GM12892 (cell line): ENCODE results near the gene CDSN.
A peak's percentile ranks its signal among the peaks of the same experiment; 100 is the strongest.

ENCODE experiments used
- DNase-seq: peaks from one replicate; pipeline ENCODE4 v3.0.0; 2011; ENCODE audit not compliant: insufficient read length
- FAIRE-seq: peaks from 2 replicates; lab custom pipeline; 2011; peaks lifted over from hg19 to GRCh38; lab: Jason Lieb, UNC
- POLR2A ChIP-seq: IDR thresholded peaks from 2 replicates; pipeline ENCODE4 v1.6.1; 2011; ENCODE audit warnings: low read depth, low read length, control low read depth
- POLR2AphosphoS5 ChIP-seq: IDR thresholded peaks from 2 replicates; pipeline ENCODE4 v1.6.1; 2011; ENCODE audit warnings: low read depth, low read length, control low read depth
- TAF1 ChIP-seq: IDR thresholded peaks from 2 replicates; pipeline ENCODE4 v1.6.1; 2011; ENCODE audit warnings: low read depth, mild to moderate bottlenecking, control low read depth, low read length, borderline replicate concordance

Gene CDSN

DNA sequence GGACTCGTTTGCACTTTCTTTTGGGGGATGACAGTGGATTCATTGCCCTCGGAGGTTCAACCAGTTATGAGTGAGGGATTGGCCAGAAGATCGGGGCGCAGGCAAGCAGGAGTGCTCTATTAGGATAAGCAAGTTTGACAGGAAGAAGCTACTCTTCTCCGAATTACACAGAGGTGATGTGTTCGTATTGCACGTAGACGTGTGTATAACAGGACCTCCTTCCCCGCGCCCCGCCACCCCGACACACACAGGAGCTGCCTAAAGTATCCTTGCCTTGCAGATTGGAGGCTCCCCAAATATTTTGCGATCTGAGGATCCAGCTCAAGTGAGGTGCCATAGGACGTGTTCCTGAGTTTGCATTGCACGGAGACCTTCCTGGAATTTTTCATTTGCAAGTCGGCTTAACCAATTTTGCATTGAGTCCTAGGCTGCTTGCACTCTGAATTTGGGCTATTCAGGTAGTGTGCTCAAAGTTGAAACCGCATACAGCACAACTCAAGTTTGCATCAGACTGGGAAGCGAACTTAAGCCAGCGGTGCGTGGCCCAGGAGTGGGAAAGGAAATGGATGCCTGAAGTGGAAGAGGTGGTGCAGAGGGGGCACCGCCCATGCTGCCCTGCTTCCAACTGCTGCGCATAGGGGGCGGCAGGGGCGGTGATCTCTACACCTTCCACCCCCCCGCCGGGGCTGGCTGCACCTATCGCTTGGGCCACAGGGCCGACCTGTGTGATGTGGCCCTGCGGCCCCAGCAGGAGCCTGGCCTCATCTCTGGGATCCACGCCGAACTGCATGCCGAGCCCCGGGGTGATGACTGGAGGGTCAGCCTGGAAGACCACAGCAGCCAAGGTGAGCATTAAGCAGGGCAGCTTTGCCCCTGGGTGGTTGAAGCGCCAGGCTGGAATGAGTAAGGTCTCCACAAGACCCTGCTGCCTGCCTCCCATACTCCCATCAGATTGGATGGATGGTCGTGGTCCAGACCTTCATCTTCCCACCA is 38.9 kb upstream of the CDSN start:
- no peak for TF ChIP-seq TAF1
- TF ChIP-seq POLR2AphosphoS5: peak; percentile 1
- FAIRE-seq (peak; percentile 76), DNase-seq (no peak)

DNA sequence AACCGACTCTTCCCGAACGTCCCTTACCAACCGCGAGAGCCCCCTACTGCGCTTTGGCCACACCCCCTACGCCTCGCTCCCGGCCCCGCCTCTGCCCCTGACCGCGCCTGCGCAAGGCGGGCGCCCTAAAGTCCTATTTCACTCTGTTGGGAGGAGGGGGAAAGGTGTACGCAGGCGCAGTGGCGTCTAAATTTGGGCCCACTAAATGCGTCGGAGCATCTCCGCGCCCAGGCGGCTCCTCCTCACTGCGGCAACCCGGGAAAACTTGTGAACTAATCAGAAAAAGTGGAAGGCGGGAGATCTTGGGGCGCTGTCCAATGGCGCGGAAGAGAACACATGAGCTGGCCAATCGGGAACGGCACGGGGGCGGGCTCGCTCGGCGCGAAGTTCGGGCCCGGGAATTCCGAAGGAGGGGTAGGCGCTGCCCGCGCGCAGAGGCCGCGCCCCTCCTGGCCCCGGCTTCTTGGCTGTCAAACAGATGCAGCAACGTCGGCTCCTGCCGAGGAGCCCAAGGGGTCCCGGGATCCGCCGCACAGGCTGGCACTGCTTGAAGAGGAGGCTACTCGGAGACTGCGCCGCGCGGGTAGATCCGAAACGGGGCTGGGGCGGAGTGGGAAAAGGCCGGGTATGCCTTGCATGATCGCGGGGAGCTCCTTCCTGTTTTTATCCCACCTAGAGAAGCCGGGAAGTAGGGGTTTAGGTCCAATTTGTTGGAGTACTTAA is 38.1 kb upstream of the CDSN start, which contains the start of gene TCF19:
TCF19 (plus strand) TSS at position 450 of the 723 bp plus-strand sequence. CDS start 881 bp downstream, outside the sequence.
- DNase-seq: peak; percentile 98
- TF ChIP-seq POLR2A (peak; percentile 78), POLR2AphosphoS5 (no peak), TAF1 (0 out of 2 replicates have a peak, but pooled peaks have one; percentile 24)
- peak; percentile 99 for FAIRE-seq

DNA sequence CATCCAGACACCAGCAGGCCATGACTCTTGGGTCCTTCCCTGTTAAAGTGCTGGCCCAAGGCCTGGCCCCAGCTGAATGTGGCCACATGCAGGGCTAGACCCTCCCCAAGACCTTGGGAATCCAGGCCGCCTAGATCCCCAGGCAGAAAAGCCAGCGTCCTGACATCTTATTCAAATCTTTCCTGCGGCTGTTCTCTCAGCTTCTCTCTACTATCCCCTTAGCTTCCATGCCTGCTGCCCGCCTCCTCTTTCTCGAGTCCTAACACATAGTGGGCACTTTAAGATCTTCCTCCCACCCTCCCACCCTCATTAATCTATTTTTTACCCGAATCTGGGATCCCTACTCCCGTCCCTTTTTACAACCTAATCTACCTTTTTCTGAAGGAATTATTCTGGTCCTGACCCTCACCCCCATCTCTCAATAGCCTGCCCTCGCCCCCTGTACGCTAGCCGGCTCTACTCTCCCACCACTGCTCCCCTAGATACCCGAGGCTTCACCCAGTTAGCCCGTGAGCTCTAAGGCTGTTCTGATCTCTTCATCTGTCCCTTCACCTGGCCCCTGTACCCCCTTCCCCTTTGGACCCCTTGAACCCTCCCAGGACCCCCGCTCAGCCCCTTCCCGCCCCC is 37.4 kb upstream of the CDSN start, which contains the start of gene CCHCR1:
CCHCR1 (minus strand) TSS at position 290 of the 627 bp plus-strand sequence; CDS start at position 88, 202 bp downstream.
- peak; percentile 24 for FAIRE-seq
- TF ChIP-seq POLR2A (no peak), POLR2AphosphoS5 (no peak), TAF1 (no peak)
- no peak for DNase-seq

DNA sequence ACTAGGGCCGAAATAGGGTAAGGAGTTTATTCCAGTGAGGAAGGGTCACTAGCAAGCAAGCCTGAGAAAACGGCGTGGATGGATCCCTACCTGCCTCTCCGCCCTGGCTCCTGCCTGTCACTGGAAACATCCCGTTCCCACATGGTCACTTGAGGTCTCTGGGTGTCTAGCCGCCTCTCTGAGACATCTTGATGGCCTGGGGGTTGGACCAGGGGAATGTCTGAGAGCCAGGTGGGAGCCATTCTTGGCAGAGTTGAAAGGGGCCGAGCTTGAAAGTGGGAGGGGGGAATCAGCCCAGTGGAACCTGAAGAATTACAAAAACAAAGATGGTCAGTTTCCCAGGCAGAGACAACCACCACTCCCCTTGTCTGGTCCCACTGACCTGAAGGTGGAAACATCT is 36.4 kb upstream of the CDSN start:
- FAIRE-seq (no peak), DNase-seq (no peak)
- no peak for TF ChIP-seq POLR2AphosphoS5
- no peak for TF ChIP-seq TAF1
- TF ChIP-seq POLR2A: no peak

DNA sequence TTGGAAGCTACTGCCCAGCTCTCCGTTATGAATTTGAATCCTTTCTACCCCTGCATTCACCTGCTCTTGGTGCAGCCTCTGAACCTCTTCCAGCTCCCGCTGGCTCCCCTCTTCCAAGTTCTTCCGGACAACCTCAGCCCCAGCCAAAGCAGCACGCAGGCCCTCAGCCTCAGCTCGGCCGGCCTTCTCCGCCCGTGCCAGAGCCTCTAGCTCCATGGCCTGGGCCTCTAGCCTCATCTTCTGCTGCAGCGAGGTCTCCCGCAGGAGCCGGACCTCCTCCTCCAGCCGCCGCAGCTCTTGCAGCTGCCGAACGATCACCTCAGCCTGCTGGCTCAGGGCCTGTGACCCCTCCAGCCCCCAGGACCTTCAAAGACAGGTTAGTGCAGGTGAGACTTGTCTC is 34.2 kb upstream of the CDSN start:
- no peak for FAIRE-seq
- no peak for TF ChIP-seq POLR2AphosphoS5
- TF ChIP-seq TAF1: no peak
- no peak for TF ChIP-seq POLR2A
- DNase-seq: no peak

DNA sequence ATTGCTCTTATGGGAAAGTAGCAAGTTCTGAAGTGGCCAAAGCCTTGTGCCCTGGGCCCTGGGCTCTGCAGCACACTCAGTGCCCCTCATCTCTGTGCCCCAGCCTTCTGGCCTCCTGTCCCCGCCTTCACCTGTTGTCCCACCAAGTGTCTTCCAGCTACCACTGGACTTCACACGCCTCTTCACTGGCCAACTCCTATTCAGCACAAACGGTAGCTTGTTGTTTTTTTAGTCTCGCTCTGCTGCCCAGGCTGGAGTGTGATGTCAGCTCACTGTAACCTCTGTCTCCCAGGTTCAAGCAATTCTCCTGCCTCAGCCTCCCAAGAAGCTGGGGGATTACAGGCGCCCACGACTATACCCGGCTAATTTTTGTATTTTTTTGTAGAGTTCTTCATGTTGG is 32.5 kb upstream of the CDSN start:
- no peak for DNase-seq
- FAIRE-seq: no peak
- TF ChIP-seq TAF1 (no peak), POLR2A (no peak), POLR2AphosphoS5 (no peak)

DNA sequence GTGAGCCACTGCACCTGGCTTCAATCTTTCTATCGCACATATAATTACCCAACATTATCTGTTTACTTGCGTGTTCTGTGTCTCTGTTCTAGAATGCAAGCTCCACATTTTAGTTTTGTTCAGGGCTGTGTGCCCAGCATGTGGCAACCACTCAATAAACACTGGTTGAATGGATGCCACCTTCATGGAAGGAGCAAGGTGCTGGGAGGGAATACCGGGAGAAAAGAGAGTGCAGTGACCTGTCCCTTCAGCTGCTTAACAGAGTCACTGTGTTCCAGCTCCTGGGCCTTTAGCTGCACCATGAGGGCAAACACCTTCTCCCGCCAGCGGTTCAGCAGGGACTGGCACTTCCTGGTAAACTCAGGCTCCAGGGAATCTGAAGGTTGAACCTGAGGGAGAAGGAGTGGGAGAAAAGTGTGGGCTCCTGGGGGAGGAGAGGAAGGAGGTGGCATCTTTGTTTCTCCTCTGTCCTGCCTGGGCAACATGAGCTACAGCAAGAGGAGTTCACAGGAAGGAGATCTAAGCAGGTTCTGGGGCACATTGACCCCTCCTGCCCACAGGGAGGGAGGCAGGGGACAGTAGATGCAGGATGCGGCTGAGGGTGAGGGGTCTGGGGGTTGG is 29.7 kb upstream of the CDSN start:
- no peak for FAIRE-seq
- DNase-seq: no peak
- TF ChIP-seq POLR2AphosphoS5: no peak
- TF ChIP-seq TAF1: no peak
- TF ChIP-seq POLR2A: no peak

DNA sequence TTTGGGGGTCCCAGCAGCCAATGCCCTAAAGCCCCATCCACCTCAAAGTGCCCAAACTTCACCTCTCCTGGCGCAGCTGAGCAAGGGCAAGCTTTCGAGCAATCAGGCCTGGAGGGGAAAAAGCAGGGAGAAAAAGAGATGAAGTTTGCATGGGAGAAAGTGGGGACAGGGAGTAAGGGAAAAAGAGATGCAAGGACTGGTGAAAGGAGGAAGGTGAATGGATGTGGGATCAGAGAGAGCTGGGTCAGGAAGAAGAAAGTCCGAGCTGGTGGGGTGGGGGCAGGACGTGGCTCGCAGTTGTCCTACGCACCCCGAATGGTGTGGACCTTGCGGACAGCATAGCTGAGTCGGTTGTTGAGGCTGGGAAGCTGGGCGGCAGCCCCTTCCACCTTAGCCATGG is 25.1 kb upstream of the CDSN start:
- DNase-seq (no peak), FAIRE-seq (no peak)
- TF ChIP-seq POLR2A (no peak), TAF1 (no peak), POLR2AphosphoS5 (no peak)

DNA sequence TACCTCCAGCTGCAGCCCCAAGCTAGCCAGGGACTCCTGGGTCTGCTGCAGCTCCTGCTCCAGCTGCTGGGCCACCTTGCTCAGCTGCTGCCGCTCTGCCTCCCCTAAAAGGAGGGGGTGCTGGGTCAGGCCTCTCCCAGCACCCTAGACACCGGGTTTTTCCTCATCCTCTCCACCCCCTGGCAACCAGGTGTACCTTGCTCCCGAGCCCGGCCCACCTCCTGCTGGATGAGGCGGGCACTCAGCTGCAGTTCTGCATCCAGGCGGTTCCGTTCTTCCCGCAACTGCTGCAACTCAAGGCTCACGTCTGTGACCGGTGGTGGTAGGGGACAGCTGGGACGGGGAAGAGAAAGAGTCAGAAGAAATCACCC is 24.7 kb upstream of the CDSN start:
- DNase-seq (no peak), FAIRE-seq (no peak)
- TF ChIP-seq POLR2AphosphoS5 (no peak), POLR2A (no peak), TAF1 (no peak)

DNA sequence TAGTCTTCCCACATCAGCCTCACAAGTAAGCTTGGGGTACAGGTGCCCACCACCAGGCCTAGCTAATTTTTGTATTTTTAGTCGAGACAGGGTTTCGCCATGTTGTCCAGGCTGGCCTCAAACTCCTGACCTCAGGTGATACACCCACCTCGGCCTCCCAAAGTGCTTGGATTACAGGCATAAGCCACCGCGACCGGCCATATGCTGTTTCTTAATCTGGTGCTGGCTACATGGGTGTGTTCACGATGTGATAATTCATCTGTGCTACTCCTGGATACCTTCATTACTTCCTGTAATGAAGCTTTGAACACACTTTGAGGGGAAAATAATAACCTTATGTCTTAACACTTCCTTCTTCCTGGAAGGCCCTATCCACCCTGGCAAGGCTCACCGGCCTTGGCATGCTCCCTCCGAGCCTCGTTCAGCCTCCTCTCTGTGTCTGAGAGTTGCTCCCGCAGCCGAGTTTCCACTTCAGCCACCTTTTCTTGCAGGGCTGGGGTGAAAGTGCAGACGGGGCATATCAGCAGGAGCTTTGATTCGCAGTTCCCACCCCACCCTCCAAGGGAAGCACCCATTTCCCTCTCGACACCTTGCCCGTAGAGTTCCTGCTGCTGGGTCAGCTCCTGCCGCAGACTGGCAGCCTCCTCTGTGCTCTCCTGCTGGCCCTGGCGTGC is 24.2 kb upstream of the CDSN start:
- DNase-seq: no peak
- FAIRE-seq: no peak
- TF ChIP-seq POLR2AphosphoS5: no peak
- TF ChIP-seq POLR2A: no peak
- TF ChIP-seq TAF1: no peak

DNA sequence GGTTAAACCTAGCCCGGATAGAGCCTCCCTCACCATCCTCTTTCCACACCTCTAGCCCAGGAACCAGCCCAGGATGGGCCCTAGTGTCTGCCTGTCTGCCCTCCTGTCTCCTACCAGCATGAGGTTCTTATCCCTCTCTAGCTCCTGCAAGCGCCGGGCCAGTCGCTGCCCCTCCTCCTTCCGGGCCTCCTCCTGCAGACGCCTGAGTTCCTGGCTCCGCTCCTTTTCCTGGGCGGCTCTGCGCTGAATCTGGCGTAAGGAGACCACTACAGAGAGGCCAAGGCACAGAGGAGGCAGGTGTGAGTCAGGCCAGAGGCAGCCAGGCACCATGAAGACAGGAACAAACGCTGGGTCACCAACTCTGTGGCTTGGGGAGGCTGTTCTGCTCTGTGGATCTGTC is 22.9 kb upstream of the CDSN start:
- TF ChIP-seq POLR2A: no peak
- no peak for TF ChIP-seq POLR2AphosphoS5
- TF ChIP-seq TAF1: no peak
- DNase-seq (no peak), FAIRE-seq (no peak)
